HEK293 (cell line): ENCODE data around the gene FBXL13.
A peak's percentile ranks its signal among the peaks of the same experiment; 100 is the strongest.
"Not testable (repeated sequence)": the region's sequence is repeated elsewhere in the genome, so short reads cannot be mapped to it uniquely, and the experiment has no call there.

ENCODE experiments used
- CTCF ChIA-PET: fragments of 350-600 bp; formaldehyde crosslinking; extraction: SDS; loops from one replicate; lab custom pipeline; 2021; ENCODE audit warnings: antibody characterized with exemption; lab: Yijun Ruan, JAX
- POLR2A ChIA-PET: fragments of 300-600 bp; formaldehyde crosslinking; extraction: SDS; loops from one replicate; lab custom pipeline; 2020; ENCODE audit warnings: antibody characterized with exemption, inconsistent platforms; lab: Yijun Ruan, JAX
- H3K27ac ChIP-seq: fragments of 200-500 bp; sonication (Bioruptor generic); 2 replicates; pipeline ENCODE4 v1.5.1; 2014; ENCODE audit warnings: low read depth, low read length, control low read depth, inconsistent platforms; ENCODE audit errors: extremely low read depth
- H3K36me3 ChIP-seq, 2 experiments: fragments of 200-500 bp in 1 of 2; sonication (Bioruptor generic) in 1 of 2; 1 replicate in 1 of 2; 2 replicates in 1 of 2; pipeline ENCODE4 v1.5.1; 2014 to 2017; ENCODE audit warnings: inconsistent platforms in 2 of 2, low read length in 2 of 2; ENCODE audit not compliant: control insufficient read depth in 2 of 2, insufficient read depth in 1 of 2
- H3K4me1 ChIP-seq: fragments of 200-500 bp; sonication (Bioruptor generic); 2 replicates; pipeline ENCODE4 v1.5.1; 2014; ENCODE audit warnings: mild to moderate bottlenecking, low read length, inconsistent platforms; ENCODE audit not compliant: control insufficient read depth, insufficient read depth
- H3K4me3 ChIP-seq: 2 replicates; pipeline ENCODE4 v1.5.1; 2011; ENCODE audit warnings: low read depth, mild to moderate bottlenecking, control low read depth, low read length, moderate library complexity
- H3K9me3 ChIP-seq: fragments of 200-500 bp; sonication (Bioruptor generic); 2 replicates; pipeline ENCODE4 v1.5.1; 2014; ENCODE audit warnings: low read depth, low read length, inconsistent platforms; ENCODE audit not compliant: control insufficient read depth, insufficient read depth
- EGR2 ChIP-seq: fragments of 450-650 bp; formaldehyde crosslinking; IDR thresholded peaks from 2 replicates; pipeline ENCODE4 v1.5.1; 2016; ENCODE audit warnings: low read depth, missing biosample characterization, missing genetic modification characterization
- KLF7 ChIP-seq: fragments of 450-650 bp; formaldehyde crosslinking; IDR thresholded peaks from 2 replicates; pipeline ENCODE4 v1.5.1; 2016; ENCODE audit warnings: missing biosample characterization, missing genetic modification characterization, borderline replicate concordance
- KLF8 ChIP-seq: fragments of 450-650 bp; formaldehyde crosslinking; IDR thresholded peaks from 2 replicates; pipeline ENCODE4 v1.5.1; 2016; ENCODE audit warnings: missing biosample characterization, missing genetic modification characterization
- SP7 ChIP-seq: fragments of 450-650 bp; formaldehyde crosslinking; IDR thresholded peaks from 2 replicates; pipeline ENCODE4 v1.5.1; 2016; ENCODE audit warnings: missing biosample characterization, missing genetic modification characterization
- ZFHX2 ChIP-seq: fragments of 450-650 bp; formaldehyde crosslinking; conservative IDR thresholded peaks from 2 replicates; pipeline ENCODE4 v1.5.1; 2016; ENCODE audit warnings: missing biosample characterization, missing genetic modification characterization
- ZIC2 ChIP-seq: fragments of 450-650 bp; formaldehyde crosslinking; IDR thresholded peaks from 2 replicates; pipeline ENCODE4 v1.5.1; 2016; ENCODE audit warnings: missing biosample characterization, missing genetic modification characterization
- ZNF202 ChIP-seq: fragments of 450-650 bp; formaldehyde crosslinking; IDR thresholded peaks from 2 replicates; pipeline ENCODE4 v1.5.1; 2016; ENCODE audit warnings: missing biosample characterization, missing genetic modification characterization, borderline replicate concordance
- ZNF530 ChIP-seq: fragments of 450-650 bp; formaldehyde crosslinking; IDR thresholded peaks from 2 replicates; pipeline ENCODE4 v1.5.1; 2016; ENCODE audit warnings: low read depth, missing biosample characterization, missing genetic modification characterization
- ZNF76 ChIP-seq: fragments of 450-650 bp; formaldehyde crosslinking; IDR thresholded peaks from 2 replicates; pipeline ENCODE4; 2016; ENCODE audit warnings: low read depth, missing biosample characterization, missing genetic modification characterization, borderline replicate concordance
- ZNF777 ChIP-seq: fragments of 450-650 bp; formaldehyde crosslinking; IDR thresholded peaks from 2 replicates; pipeline ENCODE4 v1.5.1; 2017; ENCODE audit warnings: missing biosample characterization, missing genetic modification characterization, borderline replicate concordance
- ZSCAN16 ChIP-seq: fragments of 450-650 bp; formaldehyde crosslinking; IDR thresholded peaks from 2 replicates; pipeline ENCODE4 v1.5.1; 2016; ENCODE audit warnings: missing biosample characterization, missing genetic modification characterization
- TF ChIP-seq, protein P1 (sequence below): fragments of 450-650 bp; formaldehyde crosslinking; IDR thresholded peaks from 2 replicates; pipeline ENCODE4 v1.5.1; 2017; ENCODE audit warnings: missing biosample characterization, missing genetic modification characterization
- TF ChIP-seq, protein P2 (sequence below): fragments of 450-650 bp; formaldehyde crosslinking; IDR thresholded peaks from 2 replicates; pipeline ENCODE4 v1.5.1; 2016; ENCODE audit warnings: missing biosample characterization, missing genetic modification characterization
- TF ChIP-seq, protein P3 (sequence below): fragments of 450-650 bp; formaldehyde crosslinking; IDR thresholded peaks from 2 replicates; pipeline ENCODE4 v1.5.1; 2017; ENCODE audit warnings: missing biosample characterization, missing genetic modification characterization

The FBXL13 gene

DNA sequence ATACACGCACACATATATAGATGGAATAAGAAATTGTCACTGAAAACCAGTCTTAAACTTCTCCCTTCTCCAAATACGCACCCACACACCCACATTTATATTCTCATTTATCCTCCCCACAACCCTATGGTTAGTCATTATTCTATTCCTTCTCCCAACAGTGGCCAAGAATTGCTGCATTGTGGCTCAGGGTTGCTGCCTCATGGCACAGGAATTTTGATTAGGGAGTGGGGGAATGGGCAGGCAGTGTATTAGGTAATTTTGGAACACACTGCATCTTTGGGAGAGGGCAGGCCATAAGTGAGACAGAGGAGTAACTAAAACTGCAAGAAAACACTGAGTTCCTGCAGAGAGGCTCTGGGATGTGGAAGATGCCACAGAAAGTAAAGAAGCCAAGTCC lies 38.6 kb upstream of the FBXL13 start:
- no peaks in the 10 kb centered on the region for H3K4me1 ChIP-seq
- H3K27ac ChIP-seq, result no peak overlapping the region
- CTCF ChIA-PET, result interaction anchor here (0.6 kb wide), 1 partner anchor 28 kb away, joined by 3 read pairs; no protein-coding TSS in a partner anchor
- H3K36me3 ChIP-seq, result peaks cover 0 to 7% of the 10 kb centered on the region in 2 experiments; a peak in 2 of 3 replicates
- POLR2A ChIA-PET, result no interaction called here
- peak; percentile 78 for TF ChIP-seq SP7 (tag by site-specific recombination)
- TF ChIP-seq ZNF202, result no peak
- TF ChIP-seq KLF7 (tag by site-specific recombination), result no peak
- peak; percentile 43; the same call in 1 of the 2 replicates for TF ChIP-seq EGR2
- TF ChIP-seq, protein P1, sequence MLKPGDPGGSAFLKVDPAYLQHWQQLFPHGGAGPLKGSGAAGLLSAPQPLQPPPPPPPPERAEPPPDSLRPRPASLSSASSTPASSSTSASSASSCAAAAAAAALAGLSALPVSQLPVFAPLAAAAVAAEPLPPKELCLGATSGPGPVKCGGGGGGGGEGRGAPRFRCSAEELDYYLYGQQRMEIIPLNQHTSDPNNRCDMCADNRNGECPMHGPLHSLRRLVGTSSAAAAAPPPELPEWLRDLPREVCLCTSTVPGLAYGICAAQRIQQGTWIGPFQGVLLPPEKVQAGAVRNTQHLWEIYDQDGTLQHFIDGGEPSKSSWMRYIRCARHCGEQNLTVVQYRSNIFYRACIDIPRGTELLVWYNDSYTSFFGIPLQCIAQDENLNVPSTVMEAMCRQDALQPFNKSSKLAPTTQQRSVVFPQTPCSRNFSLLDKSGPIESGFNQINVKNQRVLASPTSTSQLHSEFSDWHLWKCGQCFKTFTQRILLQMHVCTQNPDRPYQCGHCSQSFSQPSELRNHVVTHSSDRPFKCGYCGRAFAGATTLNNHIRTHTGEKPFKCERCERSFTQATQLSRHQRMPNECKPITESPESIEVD (tag by site-specific recombination), result no peak
- TF ChIP-seq, protein P2, sequence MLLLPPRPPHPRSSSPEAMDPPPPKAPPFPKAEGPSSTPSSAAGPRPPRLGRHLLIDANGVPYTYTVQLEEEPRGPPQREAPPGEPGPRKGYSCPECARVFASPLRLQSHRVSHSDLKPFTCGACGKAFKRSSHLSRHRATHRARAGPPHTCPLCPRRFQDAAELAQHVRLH (tag by site-specific recombination), result no peak
- no peak for TF ChIP-seq KLF8 (tag by site-specific recombination)
- no peak for TF ChIP-seq ZNF530 (tag by site-specific recombination)
- TF ChIP-seq ZFHX2, result peak; percentile 39
- TF ChIP-seq, all 188 proteins: peak for 3
- Histone ChIP-seq H3K9me3 (no peaks in the 10 kb centered on the region), H3K4me3 (no peak overlapping the region)

DNA sequence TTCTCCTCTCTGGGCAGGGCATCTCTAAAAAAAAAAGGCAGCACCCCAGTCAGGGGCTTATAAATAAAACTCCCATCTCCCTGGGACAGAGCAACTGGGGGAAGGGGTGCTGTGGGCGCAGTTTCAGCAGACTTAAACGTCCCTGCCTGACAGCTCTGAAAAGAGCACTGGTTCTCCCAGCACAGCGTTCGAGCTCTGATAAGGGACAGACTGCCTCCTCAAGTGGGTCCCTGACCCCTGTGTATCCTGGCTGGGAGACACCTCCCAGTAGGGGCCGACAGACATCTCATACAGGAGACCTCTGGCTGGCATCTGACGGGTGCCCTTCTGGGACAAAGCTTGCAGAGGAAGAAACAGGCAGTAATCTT lies 32.1 kb upstream of the FBXL13 start:
- H3K27ac ChIP-seq, H3K9me3 ChIP-seq, H3K4me1 ChIP-seq, CTCF ChIA-PET, H3K36me3 ChIP-seq, H3K4me3 ChIP-seq: not testable (repeated sequence)
- POLR2A ChIA-PET, result interaction anchor here (0.6 to 1.5 kb wide), 2 partner anchors 10 to 40 kb away, joined by 5 read pairs; no protein-coding TSS in a partner anchor

DNA sequence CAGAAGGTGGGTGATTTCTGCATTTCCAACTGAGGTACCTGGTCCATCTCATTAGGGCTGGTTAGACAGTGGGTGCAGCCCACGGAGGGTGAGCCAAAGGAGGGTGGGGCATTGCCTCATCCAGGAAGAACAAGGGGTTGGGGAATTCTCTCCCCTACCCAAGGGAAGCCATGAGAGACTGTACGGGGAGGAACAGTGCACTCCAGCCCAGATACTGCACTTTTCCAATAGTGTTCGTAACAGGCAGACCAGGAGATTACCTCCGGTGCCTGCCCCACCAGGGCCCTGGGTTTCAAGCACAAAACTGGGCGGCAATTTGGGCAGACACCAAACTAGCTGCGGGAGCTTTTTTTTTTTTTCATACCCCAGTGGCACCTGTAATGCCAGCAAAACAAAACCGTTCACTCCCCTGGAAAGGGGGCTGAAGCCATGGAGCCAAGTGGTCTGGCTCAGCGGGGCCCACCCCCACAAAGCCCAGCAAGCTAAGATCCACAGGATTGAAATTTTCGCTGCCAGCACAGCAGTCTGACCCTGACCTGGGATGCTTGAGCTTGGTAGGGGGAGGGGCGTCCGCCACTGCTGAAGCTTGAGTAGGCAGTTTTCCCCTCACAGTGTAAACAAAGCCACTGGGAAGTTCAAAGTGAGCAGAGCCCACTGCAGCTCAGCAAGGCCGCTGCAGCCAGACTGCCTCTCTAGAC lies 31.6 kb upstream of the FBXL13 start:
- H3K9me3 ChIP-seq, result no peaks in the 10 kb centered on the region
- TF ChIP-seq EGR2 (0 out of 2 replicates have a peak, but pooled peaks have one; percentile 11), ZSCAN16 (tag by site-specific recombination) (0 out of 2 replicates have a peak, but pooled peaks have one; percentile 49), ZIC2 (peak; percentile 39; the same call in 1 of the 2 replicates), ZFHX2 (peak; percentile 35; the same call in 1 of the 2 replicates), ZNF777 (tag by site-specific recombination) (no peak), ZNF76 (tag by site-specific recombination) (no peak)
- TF ChIP-seq, protein P3, sequence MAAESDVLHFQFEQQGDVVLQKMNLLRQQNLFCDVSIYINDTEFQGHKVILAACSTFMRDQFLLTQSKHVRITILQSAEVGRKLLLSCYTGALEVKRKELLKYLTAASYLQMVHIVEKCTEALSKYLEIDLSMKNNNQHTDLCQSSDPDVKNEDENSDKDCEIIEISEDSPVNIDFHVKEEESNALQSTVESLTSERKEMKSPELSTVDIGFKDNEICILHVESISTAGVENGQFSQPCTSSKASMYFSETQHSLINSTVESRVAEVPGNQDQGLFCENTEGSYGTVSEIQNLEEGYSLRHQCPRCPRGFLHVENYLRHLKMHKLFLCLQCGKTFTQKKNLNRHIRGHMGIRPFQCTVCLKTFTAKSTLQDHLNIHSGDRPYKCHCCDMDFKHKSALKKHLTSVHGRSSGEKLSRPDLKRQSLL (tag by site-specific recombination), result peak; percentile 67; the same call in 1 of the 2 replicates
- TF ChIP-seq, all 188 proteins: peak for 5
- 0 out of 2 replicates have a peak, but pooled peaks cover 2% of the 10 kb centered on the region for H3K4me1 ChIP-seq
- ChIA-PET POLR2A (interaction anchor here (0.6 to 1.5 kb wide), 2 partner anchors 10 to 31 kb away, joined by 3 to 5 read pairs; partner anchors contain the start of gene ARMC10), CTCF (no interaction called here)
- no peak overlapping the region for H3K4me3 ChIP-seq
- no peak overlapping the region for H3K27ac ChIP-seq
- peaks cover 7 to 9% of the 10 kb centered on the region in 2 experiments for H3K36me3 ChIP-seq
